Heart left ventricle (tissue), 13 donors: ENCODE data around the gene LDAF1.

ENCODE experiments used
- CTCF ChIP-seq, 12 donors: fragments of 200-600 bp; sonication (generic) in 4 of 12; IDR thresholded peaks; one replicate each; pipeline versions ENCODE4 v1.5.0 to v1.8.0; 2018 to 2022; ENCODE audit warnings: antibody characterized with exemption in 12 of 12, mild to moderate bottlenecking in 5 of 12
- POLR2A ChIP-seq, 2 donors: fragments of 450-650 bp; IDR thresholded peaks; one replicate each; pipeline ENCODE4 v1.6.1; 2017; ENCODE audit warnings: antibody characterized with exemption in 2 of 2, mild to moderate bottlenecking in 2 of 2, moderate library complexity in 2 of 2
- donor health status: ischemic (EF 13 %, LVEDD 7.1; RV severe dilation, severe dysfunction).
- donor health status: DM: no; HTN: yes; CAD: no.
- donor health status: DM: no; HTN: no; CAD: no.
- donor health status: ischemic (EF 25% LVEDD 6.9; RV normal size, moderate dysfunction).
- donor health status: ischemic (EF 25% LVEDD 5.7; RV mildly dilated, moderate dysfunction).
- donor health status: ischemic (EF 35%, LVEDD 5.7; RV mildly dilated, moderate dysfunction).
- donor health status: nonischemic (EF 11% LVEDD 7.7; RV severe dilation, severe dysfunction).
- donor health status: DM: yes; HTN: yes; CAD: no.
- donor health status: PGD.
- donor health status: ischemic (EF 29% LVEDD 5.4; RV normal size, mild dysfunction).
- donor health status: nonischemic (EF 23%, LVEDD 6.1; RV moderate dilation, normal function).

- no peak for TF ChIP-seq POLR2A (IDR thresholded peaks at IDR 0.05)
- no peak for TF ChIP-seq CTCF (IDR thresholded peaks at IDR 0.05)
Measured at GRCh38 chr16:21219551-21219950, 61.1 kb downstream of the LDAF1 start.
